Endothelial cell of umbilical vein (primary cell): ENCODE data around the gene CLIC5. TPM values are rescaled to one million over a fixed set of nuclear protein-coding genes. Genes with fewer than 3 reads are reported as not detected.

ENCODE experiments used
- BruUV-seq: library from RNA; stranded (reverse); fragments of 400-500 nt; replicated peaks from 2 replicates; lab custom pipeline; 2021; lab: Mats Ljungman, UMichigan
- CTCF ChIA-PET: fragments of 300-600, 350-600 bp; sonication (Branson Sonifier 250); formaldehyde crosslinking; loops from one replicate; lab custom pipeline; 2021; ENCODE audit warnings: antibody characterized with exemption, inconsistent platforms; lab: Charles Lee
- POLR2A ChIA-PET: fragments of 300-600, 350-600 bp; sonication (Branson Sonifier 250); formaldehyde crosslinking; loops from one replicate; lab custom pipeline; 2021; ENCODE audit warnings: antibody characterized with exemption, inconsistent platforms; lab: Charles Lee
- DNase-seq: peaks from one replicate; pipeline ENCODE4 v3.0.0-alpha.2; 2011; ENCODE audit warnings: low read depth, low spot score
- FAIRE-seq: peaks from 2 replicates; lab custom pipeline; 2011; peaks lifted over from hg19 to GRCh38; lab: Jason Lieb, UNC
- H2AFZ ChIP-seq: 2 replicates; pipeline ENCODE4 v1.6.0; 2012; ENCODE audit warnings: low read depth, low read length, control low read depth, inconsistent platforms
- H3K27ac ChIP-seq: 2 replicates; pipeline ENCODE4 v1.5.1; 2011; ENCODE audit warnings: low read depth, mild to moderate bottlenecking, control low read depth, low read length, moderate library complexity; ENCODE audit not compliant: insufficient read depth
- H3K27me3 ChIP-seq, 2 experiments: 2 replicates each; pipeline versions ENCODE4 v1.6.0 to v1.6.1; 2011; ENCODE audit warnings: low read length in 2 of 2, mixed read lengths in 1 of 2; ENCODE audit not compliant: control insufficient read depth in 2 of 2, insufficient read depth in 2 of 2
- H3K36me3 ChIP-seq, 2 experiments: 2 replicates in 1 of 2; 3 replicates in 1 of 2; pipeline ENCODE4 v1.5.1; 2011; ENCODE audit warnings: low read length in 2 of 2, mild to moderate bottlenecking in 1 of 2, moderate library complexity in 1 of 2; ENCODE audit not compliant: control insufficient read depth in 2 of 2, insufficient read depth in 2 of 2; ENCODE audit errors: extremely low read depth in 1 of 2
- H3K4me1 ChIP-seq: 3 replicates; pipeline ENCODE4 v1.5.1; 2011; ENCODE audit warnings: mild to moderate bottlenecking, low read length; ENCODE audit not compliant: control insufficient read depth, insufficient read depth; ENCODE audit errors: extremely low read depth
- H3K4me2 ChIP-seq: 2 replicates; pipeline ENCODE4 v1.6.1; 2011; ENCODE audit warnings: low read length, control low read depth, mixed read lengths; ENCODE audit not compliant: insufficient read depth
- H3K4me3 ChIP-seq, 3 experiments: fragments of 200-600 bp in 1 of 3; sonication (generic), shearing (Covaris generic) in 1 of 3; replicated peaks in 1 of 3; 2 replicates each; pipeline ENCODE4 v1.5.1; 2011 to 2016; ENCODE audit warnings: control low read depth in 3 of 3, low read length in 3 of 3, mild to moderate bottlenecking in 2 of 3, inconsistent platforms in 1 of 3, low read depth in 1 of 3, moderate library complexity in 1 of 3; ENCODE audit not compliant: insufficient read depth in 1 of 3
- H3K79me2 ChIP-seq: 2 replicates; pipeline ENCODE4 v1.6.0; 2012; ENCODE audit warnings: low read length, inconsistent platforms; ENCODE audit not compliant: control insufficient read depth, insufficient read depth
- H3K9ac ChIP-seq: replicated peaks from 2 replicates; pipeline ENCODE3; 2011; ENCODE audit warnings: low read length, control low read depth; ENCODE audit not compliant: insufficient read depth; ENCODE audit errors: extremely low read depth
- H3K9me1 ChIP-seq: replicated peaks from 3 replicates; pipeline ENCODE4 v1.6.0; 2011; ENCODE audit warnings: mild to moderate bottlenecking, low read length; ENCODE audit not compliant: control insufficient read depth, insufficient read depth; ENCODE audit errors: extremely low read depth
- H3K9me3 ChIP-seq: replicated peaks from 2 replicates; pipeline ENCODE4 v1.5.1; 2012; ENCODE audit warnings: low read length, inconsistent platforms; ENCODE audit not compliant: control insufficient read depth, insufficient read depth
- H4K20me1 ChIP-seq: replicated peaks from 2 replicates; pipeline ENCODE3; 2011; ENCODE audit warnings: mild to moderate bottlenecking, low read length; ENCODE audit not compliant: control insufficient read depth, insufficient read depth; ENCODE audit errors: extremely low read depth
- CTCF ChIP-seq, 2 donors: IDR thresholded peaks; 1 replicate in 1 of 2; 2 replicates in 1 of 2; pipeline ENCODE4 v1.5.1; 2011; ENCODE audit warnings: low read length in 2 of 2, mild to moderate bottlenecking in 2 of 2, moderate library complexity in 2 of 2, control low read depth in 1 of 2, inconsistent platforms in 1 of 2, low read depth in 1 of 2; ENCODE audit not compliant: insufficient read depth in 1 of 2; ENCODE audit errors: extremely low read depth in 1 of 2
- EZH2 ChIP-seq: IDR thresholded peaks from 2 replicates; pipeline ENCODE4 v1.6.1; 2012; ENCODE audit warnings: borderline replicate concordance, low read depth, mild to moderate bottlenecking, moderate library complexity, low read length, inconsistent platforms; ENCODE audit not compliant: severe bottlenecking
- FOS ChIP-seq: IDR thresholded peaks from 2 replicates; pipeline ENCODE4 v1.6.1; 2011; ENCODE audit warnings: mild to moderate bottlenecking, low read length, moderate library complexity, borderline replicate concordance; ENCODE audit not compliant: insufficient read depth
- GATA2 ChIP-seq: IDR thresholded peaks from 2 replicates; pipeline ENCODE4 v1.7.0; 2011; ENCODE audit warnings: low read depth, mild to moderate bottlenecking, moderate library complexity, mixed read lengths, low read length; ENCODE audit not compliant: insufficient read length, insufficient read depth
- JUN ChIP-seq: IDR thresholded peaks from 2 replicates; pipeline ENCODE4 v1.6.1; 2011; ENCODE audit warnings: borderline replicate concordance, low read depth; ENCODE audit not compliant: insufficient read length, insufficient read depth
- MYC ChIP-seq: IDR thresholded peaks from one replicate; pipeline ENCODE4 v1.6.1; 2011; ENCODE audit warnings: mild to moderate bottlenecking, low read depth, low read length
- POLR2A ChIP-seq: IDR thresholded peaks from 2 replicates; pipeline ENCODE4 v1.6.1; 2012; ENCODE audit warnings: low read depth, mild to moderate bottlenecking, control low read depth, low read length
- POLR2AphosphoS5 ChIP-seq: IDR thresholded peaks from 2 replicates; pipeline ENCODE4 v1.6.1; 2012; ENCODE audit warnings: low read depth, mild to moderate bottlenecking, control low read depth, low read length, moderate library complexity; ENCODE audit not compliant: insufficient read depth
- dilution Hi-C: fragments of 300-500 bp; cut with MboI; formaldehyde crosslinking; loops from one replicate; pipeline ENCODE4 v1.15.0; 2019; ENCODE audit warnings: low sequenced_read_pairs; ENCODE audit not compliant: extremely low pct_ligation_motif_present
- intact Hi-C: fragments of 100-400 bp; cut with micrococcal nuclease; formaldehyde crosslinking; loops from one replicate; pipeline ENCODE4 v1.10.0; 2022
- polyA plus RNA-seq, 4 experiments: library from polyadenylated mRNA; depleted of rRNA in 3 of 4; stranded (reverse) in 3 of 4; unstranded in 1 of 4; fragments of >200 nt; gene quantifications; 2 replicates each; pipeline versions ENCODE4 v1.2.1 to v1.2.3, GENCODE V29; 2011 to 2012; ENCODE audit warnings: missing spikeins in 1 of 4
- total RNA-seq: library from RNA; stranded (reverse); gene quantifications from 2 replicates; pipeline ENCODE4 v1.2.3, GENCODE V29; 2021
- TF ChIP-seq, protein P1 (sequence below): IDR thresholded peaks from 2 replicates; pipeline ENCODE4 v1.6.1; 2011; ENCODE audit not compliant: insufficient read depth, insufficient read length

Gene CLIC5
- total and polyA plus RNA-seq, 2 donors (not counting 3 experiments of a cell fraction or from before 2014, with no cell fraction given) = 0.07 TPM; not detected in 1

GRCh38 chr6:45988635-45989034 lies 27.0 kb downstream of the CLIC5 start:
- BruUV-seq = no TSS peak
- DNase-seq (no peak), FAIRE-seq (no peak)
- Histone ChIP-seq H3K27ac (no peak overlapping the region), H3K9me3 (no peaks in the 10 kb centered on the region), H4K20me1 (no peaks in the 10 kb centered on the region), H3K27me3 (peaks cover 0 to 2% of the 10 kb centered on the region in 2 experiments), H3K36me3 (no peaks in the 10 kb centered on the region), H3K4me1 (no peaks in the 10 kb centered on the region), H3K4me2 (no peak overlapping the region), H3K79me2 (no peaks in the 10 kb centered on the region), H3K9me1 (no peaks in the 10 kb centered on the region), H3K4me3 (no peak overlapping the region), H3K9ac (no peak overlapping the region), H2AFZ (no peak overlapping the region)
- TF ChIP-seq JUN (no peak), GATA2 (no peak), FOS (no peak), EZH2 (no peak), MYC (no peak), CTCF (IDR thresholded peaks at IDR 0.05; ENCODE audit: extremely low read depth in 1 of 2, insufficient read depth in 1 of 2, low read depth in 1 of 2, low read length in 2 of 2) (no peak), POLR2A (no peak), POLR2AphosphoS5 (no peak)
- TF ChIP-seq, protein P1, sequence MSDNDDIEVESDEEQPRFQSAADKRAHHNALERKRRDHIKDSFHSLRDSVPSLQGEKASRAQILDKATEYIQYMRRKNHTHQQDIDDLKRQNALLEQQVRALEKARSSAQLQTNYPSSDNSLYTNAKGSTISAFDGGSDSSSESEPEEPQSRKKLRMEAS = no peak
- intact Hi-C loops = no loop called here
- CTCF ChIA-PET = no interaction called here
- POLR2A ChIA-PET = no interaction called here
- dilution Hi-C loops = no loop called here
